HFF-Myc (cell line): ENCODE data around the gene TGM3.

Experiments used
- DNase-seq: peaks from one replicate; pipeline ENCODE4 v3.0.0-alpha.2; 2011; ENCODE audit warnings: low read depth; ENCODE audit errors: extremely low read depth
- H3K4me3 ChIP-seq: replicated peaks from 2 replicates; pipeline ENCODE4 v1.5.1; 2011; ENCODE audit warnings: low read depth, mild to moderate bottlenecking, control low read depth, low read length
- CTCF ChIP-seq: IDR thresholded peaks from 2 replicates; pipeline ENCODE4 v1.5.1; 2012; ENCODE audit warnings: mild to moderate bottlenecking, low read depth, low read length, control low read depth; ENCODE audit errors: missing control alignments

Gene TGM3

GRCh38 chr20:2292416-2293110, 3.2 kb upstream of the TGM3 start:
- no peak for TF ChIP-seq CTCF
- no peak for DNase-seq

DNA sequence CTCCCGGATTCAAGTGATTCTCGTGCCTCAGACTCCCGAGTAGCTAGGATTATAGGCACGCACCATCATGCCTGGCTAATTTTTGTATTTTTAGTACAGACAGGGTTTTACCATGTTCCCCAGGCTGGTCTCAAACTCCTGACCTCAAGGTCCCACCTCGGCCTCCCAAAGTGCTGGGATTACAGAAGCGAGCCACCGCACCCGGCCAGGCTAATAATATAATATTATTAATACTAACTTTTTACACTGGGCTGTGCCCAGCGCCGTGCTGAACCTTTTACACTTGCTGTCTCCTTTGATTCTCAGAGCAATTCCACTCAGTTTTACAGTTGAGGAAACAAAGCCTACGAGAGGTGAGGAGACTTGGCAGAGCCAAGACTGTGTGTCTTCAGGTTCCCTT, 2.3 kb upstream of the TGM3 start:
- no peak for DNase-seq
- H3K4me3 ChIP-seq: no peak overlapping the region
- no peak for TF ChIP-seq CTCF

More at GRCh38 chr20:2292416-2293110, 3.2 kb upstream of the TGM3 start:
- no peak overlapping the region for H3K4me3 ChIP-seq

DNA sequence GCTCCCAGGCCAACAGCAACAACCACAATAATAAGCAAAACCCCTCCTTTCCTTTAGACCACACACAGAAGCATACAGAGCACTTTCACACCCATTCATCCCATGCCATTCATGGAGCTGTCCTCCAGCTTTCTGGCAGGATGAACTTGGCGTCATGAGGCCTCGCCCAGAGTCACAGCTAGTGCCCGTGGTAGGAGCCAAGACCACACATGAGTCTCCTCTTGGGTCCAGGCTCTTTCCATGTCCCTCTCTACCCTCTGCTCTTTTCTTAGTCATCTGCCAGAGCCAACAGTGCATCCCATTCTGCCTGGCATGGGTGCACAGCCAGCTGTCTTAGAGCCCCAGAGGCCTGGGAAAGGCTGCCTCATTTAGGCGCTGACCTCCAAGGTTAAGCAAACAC, 1.8 kb upstream of the TGM3 start:
- no peak overlapping the region for H3K4me3 ChIP-seq

GRCh38 chr20:2295286-2295685, 515 bp upstream of the TGM3 start:
- TF ChIP-seq CTCF: no peak
- H3K4me3 ChIP-seq: no peak overlapping the region
- no peak for DNase-seq

More for the DNA sequence above, 1.8 kb upstream of the TGM3 start:
- DNase-seq: no peak
- no peak for TF ChIP-seq CTCF

DNA sequence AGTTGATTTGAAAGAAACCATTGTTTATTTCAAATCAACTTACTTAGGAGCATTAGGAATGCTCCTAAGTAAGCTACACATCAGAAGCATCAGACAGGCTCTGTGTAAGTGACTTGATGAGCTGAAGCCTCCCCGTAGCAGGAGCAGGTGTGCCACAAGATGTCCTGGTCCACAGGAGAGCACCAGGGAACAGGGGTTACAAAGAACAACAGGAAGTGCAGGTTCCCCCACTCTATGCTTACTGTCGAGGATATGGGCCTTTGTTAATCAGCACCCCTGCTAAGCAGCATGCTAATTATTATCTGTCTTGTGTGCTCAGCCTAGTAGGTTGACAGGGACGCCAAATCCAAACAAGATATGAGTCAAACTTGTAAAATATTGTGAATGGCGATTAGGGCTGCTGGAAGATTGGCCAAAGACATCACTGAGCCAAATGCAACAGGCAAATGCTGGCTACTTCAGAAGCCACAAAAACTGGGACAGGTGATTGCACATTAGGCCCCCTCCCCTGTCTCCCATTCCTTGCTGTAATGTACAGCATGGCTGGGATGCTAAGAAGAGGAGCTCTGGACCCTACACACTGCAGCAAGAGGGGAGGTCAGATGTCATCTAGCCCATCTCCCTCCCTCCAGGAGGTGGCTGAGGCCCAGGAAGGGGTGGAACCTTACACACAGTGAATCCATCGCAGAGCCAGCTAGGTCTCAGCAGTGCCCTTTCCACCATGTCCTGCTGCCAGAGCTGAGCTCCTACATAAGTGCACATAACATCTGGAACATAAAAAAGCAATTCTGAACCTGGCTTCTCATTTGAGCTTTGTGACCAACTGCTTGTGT, 939 bp downstream of the TGM3 start:
- no peak for TF ChIP-seq CTCF
- H3K4me3 ChIP-seq: no peak overlapping the region
- DNase-seq: no peak

- no peak overlapping the region for H3K4me3 ChIP-seq
- no peak for TF ChIP-seq CTCF
- no peak for DNase-seq
These were observed 1.5 kb downstream of the TGM3 start for GRCh38 chr20:2297357-2297728.

GRCh38 chr20:2298116-2298515, 2.3 kb downstream of the TGM3 start:
- H3K4me3 ChIP-seq: no peak overlapping the region
- DNase-seq: no peak
- TF ChIP-seq CTCF: no peak
